ENCODE results near the gene THAP4. TPM values are rescaled to one million over a fixed set of nuclear protein-coding genes. Genes with fewer than 3 reads are reported as not detected.
"Not testable (repeated sequence)": the region's sequence is repeated elsewhere in the genome, so short reads cannot be mapped to it uniquely, and the experiment has no call there.

Gene THAP4
- total RNA-seq, 1 donor from 2014 or later: 51.6 TPM

DNA sequence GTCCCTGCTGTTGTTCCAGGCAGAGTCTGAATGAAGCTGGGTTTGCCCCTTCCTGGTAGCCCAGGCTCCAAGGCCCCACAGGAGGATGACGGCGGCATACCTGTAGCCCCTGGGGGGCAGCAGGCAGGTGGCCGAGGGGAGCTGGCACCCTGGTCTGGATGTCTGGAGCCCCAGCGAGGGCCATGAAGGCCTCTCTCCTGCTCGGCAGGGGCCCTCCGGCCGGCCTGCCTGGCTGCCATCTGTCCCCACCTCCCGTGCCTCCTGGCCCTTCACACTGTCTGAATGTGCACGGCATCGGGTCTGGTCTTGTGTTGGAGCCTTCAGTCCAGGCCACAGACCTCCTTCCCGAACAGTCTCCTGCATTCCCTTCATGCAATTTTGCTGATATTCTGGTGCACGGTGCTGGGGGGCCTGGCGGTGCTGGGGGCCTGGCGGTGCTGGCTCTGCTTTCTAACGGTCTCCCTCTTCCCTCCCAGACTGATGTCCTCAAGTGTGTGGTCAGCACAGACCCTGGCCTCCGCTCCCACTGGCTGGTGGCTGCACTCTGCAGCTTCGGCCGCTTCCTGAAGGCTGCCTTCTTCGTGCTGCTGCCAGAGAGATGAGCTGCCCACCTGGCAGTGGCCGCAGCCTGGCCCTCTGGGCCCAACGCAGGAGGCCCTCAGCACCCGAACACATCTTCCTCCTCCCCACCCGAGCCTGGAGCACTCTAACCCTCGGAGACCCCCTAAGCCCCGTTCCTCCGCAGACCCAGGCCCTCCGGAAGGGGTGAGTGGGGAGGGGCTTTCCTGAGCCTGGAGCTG lies 64.9 kb downstream of the THAP4 start:
- Mint-ChIP-seq H3K27me3 (ENCODE audit: unreplicated experiment) (no peaks in the 10 kb centered on the region), H3K27ac (ENCODE audit: unreplicated experiment) (no peak overlapping the region), H3K36me3 (ENCODE audit: unreplicated experiment) (peaks cover 14% of the 10 kb centered on the region), H3K4me1 (ENCODE audit: unreplicated experiment) (peaks cover 17% of the 10 kb centered on the region), H3K4me3 (ENCODE audit: unreplicated experiment) (no peak overlapping the region), H3K9me3 (ENCODE audit: unreplicated experiment) (no peaks in the 10 kb centered on the region)
- no peak for DNase-seq (ENCODE audit: extremely low spot score, unreplicated experiment)
- TF ChIP-seq, protein P1, sequence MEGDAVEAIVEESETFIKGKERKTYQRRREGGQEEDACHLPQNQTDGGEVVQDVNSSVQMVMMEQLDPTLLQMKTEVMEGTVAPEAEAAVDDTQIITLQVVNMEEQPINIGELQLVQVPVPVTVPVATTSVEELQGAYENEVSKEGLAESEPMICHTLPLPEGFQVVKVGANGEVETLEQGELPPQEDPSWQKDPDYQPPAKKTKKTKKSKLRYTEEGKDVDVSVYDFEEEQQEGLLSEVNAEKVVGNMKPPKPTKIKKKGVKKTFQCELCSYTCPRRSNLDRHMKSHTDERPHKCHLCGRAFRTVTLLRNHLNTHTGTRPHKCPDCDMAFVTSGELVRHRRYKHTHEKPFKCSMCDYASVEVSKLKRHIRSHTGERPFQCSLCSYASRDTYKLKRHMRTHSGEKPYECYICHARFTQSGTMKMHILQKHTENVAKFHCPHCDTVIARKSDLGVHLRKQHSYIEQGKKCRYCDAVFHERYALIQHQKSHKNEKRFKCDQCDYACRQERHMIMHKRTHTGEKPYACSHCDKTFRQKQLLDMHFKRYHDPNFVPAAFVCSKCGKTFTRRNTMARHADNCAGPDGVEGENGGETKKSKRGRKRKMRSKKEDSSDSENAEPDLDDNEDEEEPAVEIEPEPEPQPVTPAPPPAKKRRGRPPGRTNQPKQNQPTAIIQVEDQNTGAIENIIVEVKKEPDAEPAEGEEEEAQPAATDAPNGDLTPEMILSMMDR (IDR thresholded peaks at IDR 0.05): no peak

DNA sequence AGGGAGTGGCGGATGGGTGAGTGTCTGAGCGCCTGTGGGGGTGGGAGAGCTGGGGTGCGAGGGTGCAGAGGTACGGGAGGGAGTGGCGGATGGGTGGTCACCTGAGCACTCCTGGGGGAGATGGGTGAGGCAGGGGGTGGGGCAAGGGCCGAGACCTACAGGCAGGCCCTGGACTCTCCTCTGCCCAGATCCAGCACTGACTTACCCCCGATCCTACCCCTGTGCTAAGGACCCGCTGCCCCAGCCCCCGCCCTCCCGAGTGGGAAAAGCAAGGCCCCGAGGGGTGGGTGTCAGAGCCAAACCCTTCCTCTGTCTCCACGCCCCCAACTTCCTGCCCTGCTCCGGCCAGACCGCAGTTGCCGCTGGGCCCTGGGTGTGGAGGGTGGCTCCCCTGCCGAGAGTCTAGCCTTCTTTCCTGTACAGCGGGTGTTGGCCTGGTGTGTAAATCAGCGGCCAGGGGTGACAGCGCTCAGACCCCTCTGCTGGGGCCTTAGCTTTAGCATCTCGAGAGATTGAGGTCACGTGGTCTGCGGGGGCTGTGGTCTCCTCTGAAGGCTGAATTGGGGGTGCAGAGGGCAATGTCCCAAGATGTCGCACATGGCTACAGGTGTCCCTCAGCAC lies 65.9 kb downstream of the THAP4 start:
- no peak for DNase-seq (ENCODE audit: extremely low spot score, unreplicated experiment)
- peaks cover 15% of the 10 kb centered on the region for H3K4me1 Mint-ChIP-seq (ENCODE audit: unreplicated experiment)

DNA sequence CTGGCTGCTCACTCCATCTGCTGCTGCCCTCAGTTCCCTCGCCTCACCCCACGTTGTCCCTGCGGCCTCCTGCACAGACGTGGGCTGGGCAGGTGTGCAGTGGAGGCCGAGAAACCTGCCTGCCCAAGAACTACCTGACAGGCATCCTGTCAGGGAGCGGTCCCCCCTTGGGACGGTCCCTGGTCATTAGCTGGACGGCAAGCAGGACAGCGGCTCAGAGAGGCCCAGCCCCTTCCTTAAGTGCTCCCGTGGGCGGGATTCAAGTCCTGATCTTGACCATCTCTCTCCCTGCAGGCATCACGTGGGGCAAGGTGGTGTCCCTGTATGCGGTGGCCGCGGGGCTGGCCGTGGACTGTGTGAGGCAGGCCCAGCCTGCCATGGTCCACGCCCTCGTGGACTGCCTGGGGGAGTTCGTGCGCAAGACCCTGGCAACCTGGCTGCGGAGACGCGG lies 67.1 kb downstream of the THAP4 start:
- DNase-seq (ENCODE audit: extremely low spot score, unreplicated experiment): no peak
- Mint-ChIP-seq H3K4me3 (ENCODE audit: unreplicated experiment) (no peak overlapping the region), H3K4me1 (ENCODE audit: unreplicated experiment) (peaks cover 21% of the 10 kb centered on the region), H3K36me3 (ENCODE audit: unreplicated experiment) (peaks cover 10% of the 10 kb centered on the region), H3K27me3 (ENCODE audit: unreplicated experiment) (no peaks in the 10 kb centered on the region), H3K9me3 (ENCODE audit: unreplicated experiment) (no peaks in the 10 kb centered on the region), H3K27ac (ENCODE audit: unreplicated experiment) (no peak overlapping the region)
- TF ChIP-seq, protein P1 (IDR thresholded peaks at IDR 0.05): no peak

More for the DNA sequence above, 65.9 kb downstream of the THAP4 start:
- TF ChIP-seq, protein P1 (IDR thresholded peaks at IDR 0.05): no peak
- Mint-ChIP-seq H3K27ac (ENCODE audit: unreplicated experiment) (peak overlapping the region; percentile 60), H3K27me3 (ENCODE audit: unreplicated experiment) (no peaks in the 10 kb centered on the region), H3K9me3 (ENCODE audit: unreplicated experiment) (no peaks in the 10 kb centered on the region), H3K36me3 (ENCODE audit: unreplicated experiment) (peaks cover 12% of the 10 kb centered on the region), H3K4me3 (ENCODE audit: unreplicated experiment) (no peak overlapping the region)

DNA sequence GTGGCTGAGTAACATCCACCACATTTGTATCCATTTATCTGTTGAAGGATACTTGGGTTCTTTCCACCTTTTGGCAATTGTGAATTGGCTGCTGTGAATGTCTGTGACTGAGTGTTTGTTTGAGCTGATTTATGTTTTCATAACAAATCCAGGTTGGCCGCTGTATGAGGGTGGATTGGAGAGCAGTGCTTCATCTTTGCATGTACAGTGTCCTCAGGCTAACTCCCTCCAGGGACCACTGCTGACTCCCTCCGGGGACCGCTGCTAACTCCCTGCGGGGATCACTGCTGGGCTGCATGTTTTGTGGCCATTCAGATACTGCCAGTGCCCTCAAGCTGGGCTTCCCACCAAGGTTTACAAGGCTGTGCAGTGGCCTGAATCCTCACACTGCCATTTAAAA lies 68.2 kb downstream of the THAP4 start:
- Mint-ChIP-seq H3K4me3 (ENCODE audit: unreplicated experiment) (no peak overlapping the region), H3K36me3 (ENCODE audit: unreplicated experiment) (peaks cover 10% of the 10 kb centered on the region), H3K9me3 (ENCODE audit: unreplicated experiment) (no peaks in the 10 kb centered on the region), H3K27me3 (ENCODE audit: unreplicated experiment) (no peaks in the 10 kb centered on the region), H3K4me1 (ENCODE audit: unreplicated experiment) (peaks cover 26% of the 10 kb centered on the region), H3K27ac (ENCODE audit: unreplicated experiment) (no peak overlapping the region)
- DNase-seq (ENCODE audit: extremely low spot score, unreplicated experiment): no peak
- TF ChIP-seq, protein P1 (IDR thresholded peaks at IDR 0.05): no peak

DNA sequence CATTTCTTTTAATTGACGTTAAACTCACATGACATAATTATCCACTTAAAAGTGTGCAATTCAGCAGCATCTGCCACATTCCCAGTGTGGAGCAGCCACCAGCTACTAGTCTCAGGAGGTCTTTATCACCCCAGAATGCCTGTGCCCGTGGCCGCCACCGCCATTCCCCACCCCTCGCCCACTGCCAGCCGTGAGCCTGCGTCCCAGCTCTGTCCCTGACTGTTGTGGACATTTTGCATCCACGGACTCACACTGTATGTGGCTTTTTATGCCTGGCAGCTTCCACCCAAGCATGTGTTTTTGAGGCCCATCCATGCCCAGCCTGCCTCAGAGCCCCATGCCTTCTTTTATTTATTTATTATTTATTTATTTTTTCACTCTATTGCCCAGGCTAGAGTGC lies 69.2 kb downstream of the THAP4 start:
- Mint-ChIP-seq H3K36me3 (ENCODE audit: unreplicated experiment) (peaks cover 7% of the 10 kb centered on the region), H3K9me3 (ENCODE audit: unreplicated experiment) (no peaks in the 10 kb centered on the region), H3K27ac (ENCODE audit: unreplicated experiment) (no peak overlapping the region), H3K27me3 (ENCODE audit: unreplicated experiment) (no peaks in the 10 kb centered on the region), H3K4me3 (ENCODE audit: unreplicated experiment) (no peak overlapping the region), H3K4me1 (ENCODE audit: unreplicated experiment) (peaks cover 32% of the 10 kb centered on the region)
- no peak for DNase-seq (ENCODE audit: extremely low spot score, unreplicated experiment)
- TF ChIP-seq, protein P1 (IDR thresholded peaks at IDR 0.05): no peak

DNA sequence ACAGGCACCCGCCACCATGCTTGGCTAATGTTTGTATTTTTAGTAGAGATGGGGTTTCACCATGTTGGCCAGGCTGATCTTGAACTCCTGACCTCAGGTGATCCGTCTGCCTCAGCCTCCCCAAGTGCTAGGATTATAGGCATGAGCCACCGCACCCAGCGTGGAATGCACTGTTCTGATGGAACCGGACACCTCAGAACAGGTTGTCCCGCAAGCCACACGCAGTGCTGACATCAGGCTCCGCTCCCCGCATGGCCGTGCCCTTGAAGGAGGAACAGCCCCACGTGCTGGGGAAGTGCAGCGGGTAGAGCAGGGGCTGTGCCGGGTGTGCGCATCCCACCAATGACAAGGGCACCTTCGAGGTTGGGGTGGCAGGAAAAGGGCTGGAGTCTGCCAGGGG lies 69.7 kb downstream of the THAP4 start:
- H3K36me3 Mint-ChIP-seq (ENCODE audit: unreplicated experiment); H3K4me3 Mint-ChIP-seq (ENCODE audit: unreplicated experiment); H3K27me3 Mint-ChIP-seq (ENCODE audit: unreplicated experiment); H3K9me3 Mint-ChIP-seq (ENCODE audit: unreplicated experiment); H3K27ac Mint-ChIP-seq (ENCODE audit: unreplicated experiment); DNase-seq (ENCODE audit: extremely low spot score, unreplicated experiment): not testable (repeated sequence)
- H3K4me1 Mint-ChIP-seq (ENCODE audit: unreplicated experiment): peaks cover 35% of the 10 kb centered on the region
